GM12878 (cell line): ENCODE results near the gene INHA. TPM values are rescaled to one million over a fixed set of nuclear protein-coding genes. Genes with fewer than 3 reads are reported as not detected.

Experiments
- ATAC-seq: fragments of 200-7000 bp; cut with Tn5 transposase; 3 replicates; pipeline ENCODE4 v1.9.1; 2020; ENCODE audit warnings: mild to moderate bottlenecking, moderate library complexity
- BruUV-seq: library from RNA; stranded (reverse); fragments of 400-500 nt; replicated peaks from 2 replicates; lab custom pipeline; 2021; lab: Mats Ljungman, UMichigan
- CTCF ChIA-PET: fragments of 300-600 bp; sonication (Branson Sonifier 250); formaldehyde crosslinking; extraction: SDS; loops from one replicate; lab custom pipeline; 2021; ENCODE audit warnings: inconsistent platforms; lab: Yijun Ruan, JAX
- POLR2A ChIA-PET: fragments of 350-600 bp; formaldehyde crosslinking; extraction: SDS; loops from one replicate; lab custom pipeline; 2021; ENCODE audit warnings: inconsistent platforms; lab: Charles Lee
- RAD21 ChIA-PET: fragments of 300-600 bp; sonication (Branson Sonifier 250); formaldehyde crosslinking; loops from one replicate; lab custom pipeline; 2023; ENCODE audit warnings: antibody characterized with exemption; ENCODE audit not compliant: unreplicated experiment; lab: Charles Lee
- SMC1A ChIA-PET: fragments of 300-600 bp; sonication (Branson Sonifier 250); formaldehyde crosslinking; loops from one replicate; lab custom pipeline; 2023; ENCODE audit not compliant: unreplicated experiment, uncharacterized antibody; lab: Charles Lee
- DNase-seq: peaks from one replicate; pipeline ENCODE4 v3.0.0-alpha.2; 2011; ENCODE audit warnings: low read depth, low spot score
- FAIRE-seq: peaks from 3 replicates; lab custom pipeline; 2011; peaks lifted over from hg19 to GRCh38; lab: Jason Lieb, UNC
- H2AFZ ChIP-seq: 2 replicates; pipeline ENCODE4 v1.6.0; 2011; ENCODE audit warnings: low read depth, low read length, control low read depth; ENCODE audit not compliant: control insufficient read depth
- H3K27ac ChIP-seq: 2 replicates; pipeline ENCODE4 v1.5.1; 2011; ENCODE audit warnings: control low read depth; ENCODE audit not compliant: control insufficient read depth, insufficient read depth
- H3K27me3 ChIP-seq, 2 experiments: replicated peaks in 1 of 2; 2 replicates each; pipeline versions ENCODE4 v1.6.0 to v1.6.1; 2011; ENCODE audit warnings: low read length in 1 of 2; ENCODE audit not compliant: control insufficient read depth in 2 of 2, insufficient read depth in 2 of 2
- H3K36me3 ChIP-seq, 2 experiments: 2 replicates each; pipeline ENCODE4 v1.5.1; 2011; ENCODE audit warnings: low read length in 1 of 2; ENCODE audit not compliant: control insufficient read depth in 2 of 2, insufficient read depth in 2 of 2
- H3K4me1 ChIP-seq: 2 replicates; pipeline ENCODE4 v1.6.1; 2011; ENCODE audit warnings: mild to moderate bottlenecking, low read length, moderate library complexity, mixed read lengths; ENCODE audit not compliant: control insufficient read depth, insufficient read depth
- H3K4me2 ChIP-seq: 2 replicates; pipeline ENCODE4 v1.6.0; 2011; ENCODE audit warnings: control low read depth; ENCODE audit not compliant: control insufficient read depth, insufficient read depth
- H3K4me3 ChIP-seq: fragments of 200-600 bp; sonication (generic); 2 replicates; pipeline ENCODE4 v1.5.1; 2016
- H3K79me2 ChIP-seq: 2 replicates; pipeline ENCODE4 v1.6.0; 2011; ENCODE audit warnings: low read length; ENCODE audit not compliant: control insufficient read depth, insufficient read depth
- H3K9ac ChIP-seq: 2 replicates; pipeline ENCODE4 v1.8.0; 2011; ENCODE audit warnings: low read length, control low read depth, mixed read lengths; ENCODE audit not compliant: control insufficient read depth, insufficient read depth
- H3K9me3 ChIP-seq: replicated peaks from 3 replicates; pipeline ENCODE4 v1.5.1; 2011; ENCODE audit warnings: mild to moderate bottlenecking, low read length; ENCODE audit not compliant: control insufficient read depth, insufficient read depth
- H4K20me1 ChIP-seq: 2 replicates; pipeline ENCODE4 v1.6.0; 2011; ENCODE audit not compliant: control insufficient read depth, insufficient read depth
- ATF7 ChIP-seq: fragments of 450-650 bp; IDR thresholded peaks from 2 replicates; pipeline ENCODE4 v1.6.1; 2016; ENCODE audit warnings: low read depth, mild to moderate bottlenecking
- E2F4 ChIP-seq: IDR thresholded peaks from 2 replicates; pipeline ENCODE4 v1.6.1; 2012; ENCODE audit warnings: low read depth, low read length, improper control_type of control experiment
- ESRRA ChIP-seq: IDR thresholded peaks from 2 replicates; pipeline ENCODE4 v1.6.1; 2012; ENCODE audit warnings: mild to moderate bottlenecking, low read length, improper control_type of control experiment
- GABPA ChIP-seq: IDR thresholded peaks from 2 replicates; pipeline ENCODE4 v1.6.1; 2014; ENCODE audit warnings: antibody characterized with exemption, low read depth, mild to moderate bottlenecking, inconsistent platforms
- HSF1 ChIP-seq: fragments of 150-350 bp; IDR thresholded peaks from 2 replicates; pipeline ENCODE4 v1.6.1; 2014; ENCODE audit warnings: mild to moderate bottlenecking, low read depth, low read length
- IRF3 ChIP-seq: fragments of 450-650 bp; IDR thresholded peaks from 2 replicates; pipeline ENCODE4 v1.6.1; 2014; ENCODE audit warnings: mild to moderate bottlenecking
- JUNB ChIP-seq: IDR thresholded peaks from 2 replicates; pipeline ENCODE4 v1.6.1; 2016; ENCODE audit warnings: antibody characterized with exemption, mild to moderate bottlenecking
- JUND ChIP-seq: IDR thresholded peaks from 2 replicates; pipeline ENCODE4 v1.6.1; 2012; ENCODE audit warnings: low read depth, mild to moderate bottlenecking, low read length, improper control_type of control experiment, moderate library complexity
- MEF2A ChIP-seq: IDR thresholded peaks from 2 replicates; pipeline ENCODE4 v1.6.1; 2011; ENCODE audit warnings: low read depth, mild to moderate bottlenecking, low read length, moderate library complexity; ENCODE audit not compliant: insufficient read depth
- MLLT1 ChIP-seq: fragments of 450-650 bp; IDR thresholded peaks from 2 replicates; pipeline ENCODE4 v1.6.1; 2016; ENCODE audit warnings: mild to moderate bottlenecking
- POLR2A ChIP-seq: IDR thresholded peaks from 2 replicates; pipeline ENCODE4 v1.6.1; 2011; ENCODE audit warnings: low read depth, mild to moderate bottlenecking, low read length
- SMARCA5 ChIP-seq: fragments of 450-650 bp; IDR thresholded peaks from 2 replicates; pipeline ENCODE4 v1.6.1; 2017; ENCODE audit warnings: mild to moderate bottlenecking
- SPI1 ChIP-seq: IDR thresholded peaks from 2 replicates; pipeline ENCODE4 v1.6.1; 2011; ENCODE audit warnings: low read depth, mild to moderate bottlenecking, low read length, moderate library complexity, borderline replicate concordance; ENCODE audit not compliant: insufficient read depth
- SUZ12 ChIP-seq: fragments of 200-600 bp; sonication (generic); IDR thresholded peaks from one replicate; pipeline ENCODE4 v1.6.1; 2018; ENCODE audit warnings: antibody characterized with exemption, mild to moderate bottlenecking; ENCODE audit not compliant: unreplicated experiment
- USF2 ChIP-seq: IDR thresholded peaks from 2 replicates; pipeline ENCODE4 v1.6.1; 2011; ENCODE audit warnings: low read depth, low read length, improper control_type of control experiment, borderline replicate concordance
- ZNF24 ChIP-seq: fragments of 450-650 bp; IDR thresholded peaks from 2 replicates; pipeline ENCODE4 v1.6.1; 2017; ENCODE audit warnings: antibody characterized with exemption, mild to moderate bottlenecking
- ZNF622 ChIP-seq: fragments of 450-650 bp; IDR thresholded peaks from 2 replicates; pipeline ENCODE4 v1.6.1; 2017; ENCODE audit warnings: mild to moderate bottlenecking, inconsistent platforms
- WGBS: methylation state at CpG from one replicate; pipeline ENCODE4 v1.1.6; 2016; ENCODE audit warnings: low lambda C conversion rate; ENCODE audit not compliant: insufficient replicate concordance, insufficient coverage; ENCODE audit errors: missing lambda C conversion rate; 5-methylcytosine and 5-hydroxymethylcytosine counted together
- in situ Hi-C: fragments of 300-500 bp; cut with MboI; formaldehyde crosslinking; loops from 9 replicates; pipeline ENCODE4 v1.14.3; 2018; ENCODE audit warnings: mixed read lengths
- intact Hi-C: fragments of 100-400 bp; cut with micrococcal nuclease; formaldehyde crosslinking; loops from one replicate; pipeline ENCODE4 v1.14.2; 2022; ENCODE audit not compliant: unreplicated experiment
- polyA plus RNA-seq, 11 experiments: library from polyadenylated mRNA; depleted of rRNA in 4 of 11; unstranded in 6 of 11; stranded (reverse) in 5 of 11; fragments of >200 nt; fragmentation: Nextera tagmentation in 4 of 11; fragmentation: Illumina TruSeq in 1 of 11; extraction: Ambion mirVana in 4 of 11; extraction: Trizol in 1 of 11; gene quantifications; 1 replicate in 1 of 11; 2 replicates in 10 of 11; pipeline versions ENCODE4 v1.2.1 to v1.2.3, GENCODE V29; 2011 to 2016; ENCODE audit warnings: inconsistent platforms in 2 of 11, missing spikeins in 2 of 11, low read depth in 1 of 11
- total RNA-seq, 4 experiments: library from RNA; depleted of rRNA in 3 of 4; stranded (reverse); fragments of >200 nt in 3 of 4; fragmentation: Illumina TruSeq in 1 of 4; extraction: Trizol in 1 of 4; gene quantifications; 2 replicates each; pipeline versions ENCODE4 v1.2.1 to v1.2.3, GENCODE V29; 2013 to 2021

Gene INHA
- total and polyA plus RNA-seq, 10 of the 15 experiments (the other 5 are each of a cell fraction or from before 2014, with no cell fraction given), result not detected

GRCh38 chr2:219545295-219545942 lies 26.7 kb upstream of the INHA start (continued):
- TF ChIP-seq ATF7 (no peak), JUNB (no peak), USF2 (no peak), SMARCA5 (no peak), E2F4 (no peak), POLR2A (no peak), HSF1 (no peak), MEF2A (no peak)

- peaks cover 3% of the 10 kb centered on the region; the same call in 1 of the 2 replicates for H3K4me1 ChIP-seq
- BruUV-seq, result no TSS peak
- ChIA-PET CTCF (interaction anchor here (1.8 kb wide), 1 partner anchor 50 kb away, joined by 5 read pairs; a partner anchor contains a TSS), SMC1A (no interaction called here), POLR2A (no interaction called here), RAD21 (no interaction called here)
- H4K20me1 ChIP-seq, result no peaks in the 10 kb centered on the region; the same call in 1 of the 2 replicates
- peaks cover 4 to 10% of the 10 kb centered on the region in 2 experiments for H3K27me3 ChIP-seq
- no peak for DNase-seq
- no peak overlapping the region for H3K4me3 ChIP-seq
- no peak for ATAC-seq
- WGBS, result 2% methylated on average over 4 of the region's 4 CpGs
- no peaks in the 10 kb centered on the region for H3K9me3 ChIP-seq
- H3K27ac ChIP-seq, result no peak overlapping the region
- in situ Hi-C loops, result no loop called here
- H3K4me2 ChIP-seq, result no peak overlapping the region
- H3K79me2 ChIP-seq, result no peaks in the 10 kb centered on the region
- H3K36me3 ChIP-seq, result no peaks in the 10 kb centered on the region
- intact Hi-C loops, result no loop called here
- H3K9ac ChIP-seq, result no peak overlapping the region
- H2AFZ ChIP-seq, result no peak overlapping the region
- FAIRE-seq, result no peak
- TF ChIP-seq ESRRA (no peak), SUZ12 (no peak), ZNF24 (no peak), MLLT1 (no peak), ZNF622 (no peak), IRF3 (no peak), SPI1 (no peak), JUND (no peak), GABPA (no peak)
These were observed 26.2 kb upstream of the INHA start for GRCh38 chr2:219545943-219546352.
